ENCODE data around the gene TRIM28. TPM values are rescaled to one million over a fixed set of nuclear protein-coding genes. Genes with fewer than 3 reads are reported as not detected.

Gene TRIM28
- total RNA-seq, 1 experiment from 2014 or later = 908 TPM

DNA sequence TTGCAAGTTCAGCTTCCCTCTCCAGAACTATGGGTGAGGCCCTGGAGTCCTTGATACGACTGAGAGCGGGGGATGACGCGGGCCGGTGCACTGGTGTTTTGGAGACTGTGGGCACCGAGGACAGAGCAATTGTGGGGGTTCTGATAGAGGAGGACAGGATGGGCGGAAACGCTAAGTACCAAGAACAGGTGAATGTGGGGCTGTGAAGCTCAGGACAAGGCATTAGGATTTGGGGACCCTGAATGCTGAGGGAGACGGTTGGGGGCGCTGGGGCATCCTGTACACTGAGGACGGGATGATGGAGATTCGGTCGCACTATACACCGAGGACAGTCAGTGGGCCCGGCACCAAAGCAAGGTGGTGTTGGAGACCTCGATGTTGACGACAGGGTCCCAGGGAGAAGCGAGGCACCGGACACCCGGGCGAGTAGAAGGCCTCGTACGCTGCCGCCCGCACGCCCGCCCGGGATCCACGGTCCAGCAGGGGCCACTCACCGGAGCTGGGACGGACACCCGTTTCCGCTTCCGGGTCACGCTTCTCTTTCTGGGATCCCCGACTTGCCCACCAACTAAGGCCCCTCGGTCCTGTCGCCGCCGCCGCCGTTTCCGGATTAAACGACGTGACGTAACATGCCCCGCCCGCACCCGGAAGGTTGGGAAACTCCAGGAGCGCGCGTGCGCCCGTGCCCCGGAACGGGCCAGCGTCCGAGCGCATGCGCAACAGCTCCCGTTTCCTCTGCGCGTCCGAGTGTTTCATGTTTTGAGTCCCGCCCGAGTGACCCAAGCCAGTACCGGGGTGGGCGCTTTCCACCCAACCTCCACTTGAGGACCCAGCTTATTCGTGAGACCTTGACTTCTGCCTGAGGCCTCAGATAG lies 10.9 kb downstream of the TRIM28 start, which contains the start of gene CHMP2A:
Gene CHMP2A, minus strand, starts transcription at position 612 of the 875 bp plus-strand sequence. CDS start 893 bp downstream, outside the sequence.
- peak; percentile 93 for DNase-seq (ENCODE audit: low read depth, low spot score)
- Histone ChIP-seq H3K9ac (ENCODE audit: low read length) (peak within 1 kb of the TSS; percentile 94), H4K20me1 (ENCODE audit: insufficient read depth) (no peaks in the 10 kb centered on the region; the same call in 1 of the 2 replicates), H3K27me3 (ENCODE audit: insufficient read depth, low read length) (no peaks in the 10 kb centered on the region), H3K4me3 (replicated peaks in 1 of 2; ENCODE audit: low read depth in 1 of 2, low read length in 2 of 2) (peak within 1 kb of the TSS; percentile 91 to 93), H3K4me2 (ENCODE audit: low read length) (peak within 1 kb of the TSS; percentile 92), H3K9me3 (ENCODE audit: control insufficient read depth in 1 of 2, insufficient read depth in 1 of 2, low read depth in 1 of 2, low read length in 2 of 2) (no peaks in the 10 kb centered on the region), H3K36me3 (ENCODE audit: control insufficient read depth in 1 of 2, insufficient read depth in 2 of 2, low read length in 2 of 2) (peaks cover 23 to 39% of the 10 kb centered on the region in 2 experiments; a peak in 3 of 4 replicates), H3K4me1 (ENCODE audit: control insufficient read depth in 1 of 2, insufficient read depth in 2 of 2, low read length in 2 of 2) (peaks cover 19 to 43% of the 10 kb centered on the region in 2 experiments; a peak in 3 of 4 replicates), H3K9me2 (ENCODE audit: insufficient read depth) (no peaks in the 10 kb centered on the region), H2AFZ (ENCODE audit: low read depth, low read length, poor library complexity, severe bottlenecking) (no peak within 1 kb of the TSS), H3K79me2 (ENCODE audit: insufficient read depth, low read length) (peaks cover 60% of the 10 kb centered on the region), H3K27ac (ENCODE audit: low read depth, low read length) (peak within 1 kb of the TSS; percentile 98)
- BruUV-seq (replicated peaks) = TSS peak; percentile 34
- TF ChIP-seq EGR1 (IDR thresholded peaks at IDR 0.05; ENCODE audit: low read depth) (no peak; the same call in 1 of the 2 replicates), POLR2AphosphoS5 (IDR thresholded peaks at IDR 0.05; ENCODE audit: low read depth, low read length) (peak; percentile 96), SP1 (IDR thresholded peaks at IDR 0.05; ENCODE audit: low read depth) (peak; percentile 68), ZNF274 (IDR thresholded peaks at IDR 0.05; ENCODE audit: low read depth, low read length) (no peak), TCF7L2 (IDR thresholded peaks at IDR 0.05; ENCODE audit: borderline replicate concordance, extremely low read depth, insufficient read depth, insufficient read length) (peak; percentile 63), ZFX (IDR thresholded peaks at IDR 0.05) (peak; percentile 46; the same call in 1 of the 2 replicates), EZH2 (IDR thresholded peaks at IDR 0.05) (no peak), FOSL1 (IDR thresholded peaks at IDR 0.05; ENCODE audit: low read depth) (no peak), EZH2phosphoT487 (IDR thresholded peaks at IDR 0.05; ENCODE audit: borderline replicate concordance) (no peak), SRF (IDR thresholded peaks at IDR 0.05; ENCODE audit: low read depth) (no peak; the same call in 1 of the 2 replicates), JUND (IDR thresholded peaks at IDR 0.05) (peak; percentile 36; the same call in 1 of the 2 replicates), ELF1 (IDR thresholded peaks at IDR 0.05; ENCODE audit: borderline replicate concordance, low read depth) (peak; percentile 93; the same call in 1 of the 2 replicates), YY1 (IDR thresholded peaks at IDR 0.05; ENCODE audit: extremely low read depth, insufficient replicate concordance, low read depth, low read length) (peak; percentile 74), SIN3A (IDR thresholded peaks at IDR 0.05; ENCODE audit: low read depth) (peak; percentile 59; the same call in 1 of the 2 replicates), CEBPB (IDR thresholded peaks at IDR 0.05; ENCODE audit: low read depth) (no peak), RAD21 (IDR thresholded peaks at IDR 0.05; ENCODE audit: low read depth) (no peak), CBX3 (IDR thresholded peaks at IDR 0.05; ENCODE audit: low read depth) (no peak)
- TF ChIP-seq, protein P1, sequence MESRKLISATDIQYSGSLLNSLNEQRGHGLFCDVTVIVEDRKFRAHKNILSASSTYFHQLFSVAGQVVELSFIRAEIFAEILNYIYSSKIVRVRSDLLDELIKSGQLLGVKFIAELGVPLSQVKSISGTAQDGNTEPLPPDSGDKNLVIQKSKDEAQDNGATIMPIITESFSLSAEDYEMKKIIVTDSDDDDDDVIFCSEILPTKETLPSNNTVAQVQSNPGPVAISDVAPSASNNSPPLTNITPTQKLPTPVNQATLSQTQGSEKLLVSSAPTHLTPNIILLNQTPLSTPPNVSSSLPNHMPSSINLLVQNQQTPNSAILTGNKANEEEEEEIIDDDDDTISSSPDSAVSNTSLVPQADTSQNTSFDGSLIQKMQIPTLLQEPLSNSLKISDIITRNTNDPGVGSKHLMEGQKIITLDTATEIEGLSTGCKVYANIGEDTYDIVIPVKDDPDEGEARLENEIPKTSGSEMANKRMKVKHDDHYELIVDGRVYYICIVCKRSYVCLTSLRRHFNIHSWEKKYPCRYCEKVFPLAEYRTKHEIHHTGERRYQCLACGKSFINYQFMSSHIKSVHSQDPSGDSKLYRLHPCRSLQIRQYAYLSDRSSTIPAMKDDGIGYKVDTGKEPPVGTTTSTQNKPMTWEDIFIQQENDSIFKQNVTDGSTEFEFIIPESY (IDR thresholded peaks at IDR 0.05; ENCODE audit: extremely low read depth, insufficient replicate concordance, low read length) = peak; percentile 18
- TF ChIP-seq, protein P2, sequence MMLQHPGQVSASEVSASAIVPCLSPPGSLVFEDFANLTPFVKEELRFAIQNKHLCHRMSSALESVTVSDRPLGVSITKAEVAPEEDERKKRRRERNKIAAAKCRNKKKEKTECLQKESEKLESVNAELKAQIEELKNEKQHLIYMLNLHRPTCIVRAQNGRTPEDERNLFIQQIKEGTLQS (IDR thresholded peaks at IDR 0.05) = no peak
- TF ChIP-seq, protein P3, sequence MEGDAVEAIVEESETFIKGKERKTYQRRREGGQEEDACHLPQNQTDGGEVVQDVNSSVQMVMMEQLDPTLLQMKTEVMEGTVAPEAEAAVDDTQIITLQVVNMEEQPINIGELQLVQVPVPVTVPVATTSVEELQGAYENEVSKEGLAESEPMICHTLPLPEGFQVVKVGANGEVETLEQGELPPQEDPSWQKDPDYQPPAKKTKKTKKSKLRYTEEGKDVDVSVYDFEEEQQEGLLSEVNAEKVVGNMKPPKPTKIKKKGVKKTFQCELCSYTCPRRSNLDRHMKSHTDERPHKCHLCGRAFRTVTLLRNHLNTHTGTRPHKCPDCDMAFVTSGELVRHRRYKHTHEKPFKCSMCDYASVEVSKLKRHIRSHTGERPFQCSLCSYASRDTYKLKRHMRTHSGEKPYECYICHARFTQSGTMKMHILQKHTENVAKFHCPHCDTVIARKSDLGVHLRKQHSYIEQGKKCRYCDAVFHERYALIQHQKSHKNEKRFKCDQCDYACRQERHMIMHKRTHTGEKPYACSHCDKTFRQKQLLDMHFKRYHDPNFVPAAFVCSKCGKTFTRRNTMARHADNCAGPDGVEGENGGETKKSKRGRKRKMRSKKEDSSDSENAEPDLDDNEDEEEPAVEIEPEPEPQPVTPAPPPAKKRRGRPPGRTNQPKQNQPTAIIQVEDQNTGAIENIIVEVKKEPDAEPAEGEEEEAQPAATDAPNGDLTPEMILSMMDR (IDR thresholded peaks at IDR 0.05 in 2 of 3, conservative IDR thresholded peaks at IDR 0.05 in 1 of 3; ENCODE audit: borderline replicate concordance in 1 of 3, insufficient read depth in 1 of 3, low read depth in 2 of 3, low read length in 2 of 3) = no peak
- TF ChIP-seq, protein P4, sequence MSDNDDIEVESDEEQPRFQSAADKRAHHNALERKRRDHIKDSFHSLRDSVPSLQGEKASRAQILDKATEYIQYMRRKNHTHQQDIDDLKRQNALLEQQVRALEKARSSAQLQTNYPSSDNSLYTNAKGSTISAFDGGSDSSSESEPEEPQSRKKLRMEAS (IDR thresholded peaks at IDR 0.05) = peak; percentile 73
- ChIA-PET CTCF (interaction anchor here (2.4 kb wide), 1 partner anchor 35 kb away, joined by 20 read pairs; the partner anchor contains the start of gene ZBTB45), POLR2A (interaction anchor here (0.6 to 3.3 kb wide), 8 partner anchors 8 to 152 kb away, joined by 3 to 33 read pairs (median 7); partner anchors contain the start of genes MZF1, TRIM28 and ZBTB45), RAD21 (ENCODE audit: low non-redundant PET in 1 of 2, low total read pairs in 2 of 2, uncharacterized antibody in 2 of 2, unreplicated experiment in 2 of 2) (interaction anchor here in 1 of 2 experiments (1.6 to 1.7 kb wide), 2 partner anchors 35 to 41 kb away, joined by 3 to 6 read pairs; partner anchors contain the start of gene ZBTB45)
- intact Hi-C loops (cut with micrococcal nuclease) = no loop called here
- peak; percentile 46 for ATAC-seq

Data from HCT116 (cell line).